Stomach (tissue), 9 donors: Measurements from ENCODE around the gene AZIN2. TPM values are rescaled to one million over a fixed set of nuclear protein-coding genes. Genes with fewer than 3 reads are reported as not detected.
"Not testable (repeated sequence)": the region's sequence is repeated elsewhere in the genome, so short reads cannot be mapped to it uniquely, and the experiment has no call there.

Experiments used
- DNase-seq, 2 donors: peaks; one replicate each; pipeline versions ENCODE4 v3.0.0 to v3.0.0-alpha.2; 2013 to 2019
- H3K27ac ChIP-seq, 5 donors: fragments of 200-600 bp in 4 of 5; sonication (generic) in 4 of 5; one replicate each; pipeline ENCODE4 v1.5.1; 2013 to 2019; ENCODE audit warnings: mild to moderate bottlenecking in 1 of 5, moderate library complexity in 1 of 5
- H3K27me3 ChIP-seq, 3 donors: fragments of 200-600 bp; sonication (generic); one replicate each; pipeline ENCODE4 v1.5.1; 2017 to 2019; ENCODE audit warnings: mixed run types in 1 of 3
- H3K36me3 ChIP-seq, 4 donors: fragments of 200-600 bp; sonication (generic); 1 replicate in 3 of 4; 2 replicates in 1 of 4; pipeline ENCODE4 v1.5.1; 2016 to 2019
- H3K4me1 ChIP-seq, 4 donors: fragments of 200-600 bp; sonication (generic); one replicate each; pipeline ENCODE4 v1.5.1; 2016 to 2019
- H3K4me3 ChIP-seq, 4 donors: fragments of 200-600 bp; sonication (generic) in 3 of 4; one replicate each; pipeline ENCODE4 v1.5.1; 2016 to 2019; ENCODE audit warnings: mild to moderate bottlenecking in 1 of 4
- H3K9me3 ChIP-seq, 4 donors: fragments of 200-600 bp; sonication (generic); one replicate each; pipeline ENCODE4 v1.5.1; 2016 to 2019
- CTCF ChIP-seq, 7 experiments: fragments of 450-650 bp in 4 of 7; fragments of 200-600 bp in 3 of 7; sonication (generic) in 3 of 7; IDR thresholded peaks; one replicate each; pipeline ENCODE4 v1.5.1; 2016 to 2019; ENCODE audit warnings: antibody characterized with exemption in 7 of 7, control low read depth in 2 of 7, mild to moderate bottlenecking in 1 of 7
- EP300 ChIP-seq: sonication (generic); formaldehyde crosslinking; IDR thresholded peaks from one replicate; pipeline ENCODE4 v1.6.1; 2017; ENCODE audit warnings: antibody characterized with exemption
- POLR2A ChIP-seq, 4 donors: fragments of 450-650 bp; IDR thresholded peaks; one replicate each; pipeline ENCODE4 v1.6.1; 2016; ENCODE audit warnings: antibody characterized with exemption in 4 of 4, control low read depth in 2 of 4, mild to moderate bottlenecking in 1 of 4, moderate library complexity in 1 of 4
- POLR2AphosphoS5 ChIP-seq, 3 donors: sonication (generic); formaldehyde crosslinking; IDR thresholded peaks; one replicate each; pipeline ENCODE4 v1.6.1; 2016; ENCODE audit warnings: antibody characterized with exemption in 3 of 3
- WGBS, 5 donors: extraction: QIAGEN DNeasy Blood & Tissue Kit in 3 of 5; methylation state at CpG; one replicate each; pipeline versions ENCODE4 v1.1.5 to v1.1.7; 2013 to 2018; 5-methylcytosine and 5-hydroxymethylcytosine counted together
- intact Hi-C: fragments of 100-400 bp; cut with DNase I; formaldehyde crosslinking; loops from one replicate; pipeline ENCODE4 v1.15.1; 2023; ENCODE audit warnings: low total_unique reads
- polyA plus RNA-seq, 3 donors: library from polyadenylated mRNA; stranded (reverse); fragments of 200-250 nt; gene quantifications; one replicate each; pipeline ENCODE4 v1.2.3, GENCODE V29; 2013
- total RNA-seq, 5 donors: library from RNA; depleted of rRNA; stranded (reverse); fragments of >200 nt; gene quantifications; one replicate each; pipeline versions ENCODE4 v1.1.0 to v1.2.3, GENCODE V29; 2014 to 2016
- donor health status: healthy with polysubstance abuse.
- donor health status: Bipolar disorder and iron deficiency.
- donor health status: healthy.

AZIN2 gene
- total and polyA plus RNA-seq, 8 donors: 0.61 to 39.7 (median 2.0) TPM; not detected in 1

GRCh38 chr1:33097137-33097611 is 16.2 kb downstream of the AZIN2 start:
- no peak for DNase-seq
- TF ChIP-seq CTCF (IDR thresholded peaks at IDR 0.05) (no peak), POLR2A (IDR thresholded peaks at IDR 0.05) (no peak), EP300 (no peak), POLR2AphosphoS5 (IDR thresholded peaks at IDR 0.05) (no peak)
- H3K4me3 ChIP-seq: no peak overlapping the region
- WGBS, 5 donors: 94 to 99% (median 97%) methylated on average over 3 of the region's 3 CpGs
- H3K27ac ChIP-seq: no peak overlapping the region
- peaks cover 0 to 22% (median 6%) of the 10 kb centered on the region in 4 donors for H3K36me3 ChIP-seq
- no peaks in the 10 kb centered on the region for H3K27me3 ChIP-seq
- intact Hi-C loops: no loop called here
- H3K9me3 ChIP-seq: no peaks in the 10 kb centered on the region
- H3K4me1 ChIP-seq: peaks cover 0 to 20% (median 9%) of the 10 kb centered on the region in 4 donors

GRCh38 chr1:33097762-33098161 is 16.8 kb downstream of the AZIN2 start:
- Histone ChIP-seq H3K9me3 (no peaks in the 10 kb centered on the region), H3K27me3 (no peaks in the 10 kb centered on the region), H3K36me3 (peaks cover 0 to 24% (median 8%) of the 10 kb centered on the region in 4 donors), H3K4me1 (peaks cover 0 to 20% (median 9%) of the 10 kb centered on the region in 4 donors), H3K27ac (no peak overlapping the region), H3K4me3 (no peak overlapping the region)
- no peak for DNase-seq
- WGBS, 5 donors: 85 to 98% (median 95%) methylated on average over 4 of the region's 4 CpGs
- TF ChIP-seq CTCF (IDR thresholded peaks at IDR 0.05) (no peak), EP300 (no peak), POLR2AphosphoS5 (IDR thresholded peaks at IDR 0.05) (no peak), POLR2A (IDR thresholded peaks at IDR 0.05) (no peak)
- intact Hi-C loops: no loop called here

- Histone ChIP-seq H3K36me3 (peaks cover 0 to 29% (median 12%) of the 10 kb centered on the region in 4 donors), H3K27me3 (no peaks in the 10 kb centered on the region), H3K4me3 (no peak overlapping the region), H3K27ac (peak overlapping the region; percentile 27 to 64 (median 43)), H3K4me1 (peaks cover 0 to 20% (median 9%) of the 10 kb centered on the region in 4 donors), H3K9me3 (no peaks in the 10 kb centered on the region)
- intact Hi-C loops: no loop called here
- TF ChIP-seq EP300 (no peak), CTCF (IDR thresholded peaks at IDR 0.05) (no peak), POLR2AphosphoS5 (IDR thresholded peaks at IDR 0.05) (no peak), POLR2A (IDR thresholded peaks at IDR 0.05) (no peak)
- DNase-seq: no peak
Measured at GRCh38 chr1:33098371-33098770, 17.4 kb downstream of the AZIN2 start.

GRCh38 chr1:33099290-33100118 is 18.6 kb downstream of the AZIN2 start:
- 51 to 72% (median 67%) methylated on average over 13 of the region's 13 CpGs for WGBS, 5 donors
- Histone ChIP-seq H3K9me3 (no peaks in the 10 kb centered on the region), H3K27me3 (no peaks in the 10 kb centered on the region), H3K4me3 (no peak overlapping the region), H3K4me1 (peaks cover 0 to 20% (median 9%) of the 10 kb centered on the region in 4 donors), H3K36me3 (peaks cover 0 to 29% (median 13%) of the 10 kb centered on the region in 4 donors), H3K27ac (peak overlapping the region; percentile 27 to 64 (median 43))
- TF ChIP-seq POLR2AphosphoS5 (IDR thresholded peaks at IDR 0.05) (peak in 1 of 3 donors; percentile 43), EP300 (no peak)
- peak; percentile 34 to 65 for DNase-seq
- intact Hi-C loops: no loop called here

- peaks cover 0 to 17% (median 6%) of the 10 kb centered on the region in 4 donors for H3K4me1 ChIP-seq
- 93 to 100% (median 95%) methylated on average over 4 of the region's 4 CpGs for WGBS, 5 donors
- DNase-seq, H3K27me3 ChIP-seq, H3K9me3 ChIP-seq, intact Hi-C loops, H3K4me3 ChIP-seq: not testable (repeated sequence)
- peak overlapping the region in 3 of 5 donors; percentile 4 to 64 (median 38) for H3K27ac ChIP-seq
- peaks cover 0 to 29% (median 13%) of the 10 kb centered on the region in 4 donors for H3K36me3 ChIP-seq
Measured at GRCh38 chr1:33100119-33100415, 19.1 kb downstream of the AZIN2 start.
